ENCODE results near the gene TRMT1.

The TRMT1 gene

GRCh38 chr19:13160557-13160956 is 44.0 kb upstream of the TRMT1 start:
- DNase-seq (no peak), ATAC-seq (ENCODE audit: insufficient read depth, low read depth) (no peak)
- Histone ChIP-seq H4K20me1 (ENCODE audit: insufficient read depth, low read length) (peaks cover under 1% of the 10 kb centered on the region; the same call in 1 of the 2 replicates), H3K9me3 (ENCODE audit: insufficient read depth, low read length, severe bottlenecking) (no peaks in the 10 kb centered on the region), H3K9ac (ENCODE audit: low read depth, low read length) (no peak overlapping the region), H3K4me2 (ENCODE audit: insufficient read depth, low read length) (no peak overlapping the region), H3K27me3 (ENCODE audit: insufficient read depth, low read length, poor library complexity) (no peaks in the 10 kb centered on the region), H3K36me3 (ENCODE audit: insufficient read depth, low read length) (no peaks in the 10 kb centered on the region), H3K4me3 (ENCODE audit: low read depth in 1 of 2, low read length in 2 of 2) (no peak overlapping the region), H3K27ac (ENCODE audit: low read length) (no peak overlapping the region), H3K4me1 (ENCODE audit: insufficient read depth, low read length) (peaks cover 53% of the 10 kb centered on the region), H3K79me2 (ENCODE audit: insufficient read depth, low read length) (no peaks in the 10 kb centered on the region), H2AFZ (ENCODE audit: low read depth, low read length) (no peak overlapping the region)
- TF ChIP-seq CTCF (IDR thresholded peaks at IDR 0.05; ENCODE audit: borderline replicate concordance, extremely low read depth, low read length, poor library complexity, severe bottlenecking) (no peak), EZH2 (IDR thresholded peaks at IDR 0.05; ENCODE audit: borderline replicate concordance, low read depth, low read length, severe bottlenecking) (no peak)

GRCh38 chr19:13159713-13160112 is 43.2 kb upstream of the TRMT1 start:
- Histone ChIP-seq H3K4me2 (ENCODE audit: insufficient read depth, low read length) (no peak overlapping the region), H3K36me3 (ENCODE audit: insufficient read depth, low read length) (no peaks in the 10 kb centered on the region), H3K4me3 (ENCODE audit: low read depth in 1 of 2, low read length in 2 of 2) (no peak overlapping the region), H3K79me2 (ENCODE audit: insufficient read depth, low read length) (no peaks in the 10 kb centered on the region; the same call in 1 of the 2 replicates), H2AFZ (ENCODE audit: low read depth, low read length) (no peak overlapping the region), H3K4me1 (ENCODE audit: insufficient read depth, low read length) (peaks cover 53% of the 10 kb centered on the region), H3K27ac (ENCODE audit: low read length) (no peak overlapping the region), H3K9me3 (ENCODE audit: insufficient read depth, low read length, severe bottlenecking) (no peaks in the 10 kb centered on the region), H4K20me1 (ENCODE audit: insufficient read depth, low read length) (peaks cover 9% of the 10 kb centered on the region), H3K27me3 (ENCODE audit: insufficient read depth, low read length, poor library complexity) (no peaks in the 10 kb centered on the region), H3K9ac (ENCODE audit: low read depth, low read length) (no peak overlapping the region)
- DNase-seq (no peak), ATAC-seq (ENCODE audit: insufficient read depth, low read depth) (no peak)
- TF ChIP-seq CTCF (IDR thresholded peaks at IDR 0.05; ENCODE audit: borderline replicate concordance, extremely low read depth, low read length, poor library complexity, severe bottlenecking) (no peak), EZH2 (IDR thresholded peaks at IDR 0.05; ENCODE audit: borderline replicate concordance, low read depth, low read length, severe bottlenecking) (no peak)

GRCh38 chr19:13155472-13156359 is 39.2 kb upstream of the TRMT1 start:
- Histone ChIP-seq H3K36me3 (ENCODE audit: insufficient read depth, low read length) (peaks cover 11% of the 10 kb centered on the region; the same call in 1 of the 2 replicates), H3K4me2 (ENCODE audit: insufficient read depth, low read length) (peak overlapping the region; percentile 100), H3K79me2 (ENCODE audit: insufficient read depth, low read length) (peaks cover 20% of the 10 kb centered on the region), H3K9ac (ENCODE audit: low read depth, low read length) (peak overlapping the region; percentile 87), H3K4me3 (ENCODE audit: low read depth in 1 of 2, low read length in 2 of 2) (peak overlapping the region in 1 of 2 experiments; percentile 88; a peak in 3 of 4 replicates), H4K20me1 (ENCODE audit: insufficient read depth, low read length) (peaks cover 27% of the 10 kb centered on the region), H3K27me3 (ENCODE audit: insufficient read depth, low read length, poor library complexity) (peaks cover 16% of the 10 kb centered on the region), H2AFZ (ENCODE audit: low read depth, low read length) (no peak overlapping the region; the same call in 1 of the 2 replicates), H3K4me1 (ENCODE audit: insufficient read depth, low read length) (peaks cover 47% of the 10 kb centered on the region), H3K27ac (ENCODE audit: low read length) (peak overlapping the region; percentile 51), H3K9me3 (ENCODE audit: insufficient read depth, low read length, severe bottlenecking) (no peaks in the 10 kb centered on the region)
- peak; percentile 30 for ATAC-seq (ENCODE audit: insufficient read depth, low read depth)
- TF ChIP-seq CTCF (IDR thresholded peaks at IDR 0.05; ENCODE audit: borderline replicate concordance, extremely low read depth, low read length, poor library complexity, severe bottlenecking) (no peak), EZH2 (IDR thresholded peaks at IDR 0.05; ENCODE audit: borderline replicate concordance, low read depth, low read length, severe bottlenecking) (no peak)
- DNase-seq, result peak; percentile 89

Data from DND-41 (cell line).